Measurements from ENCODE around the gene SCAPER. TPM values are rescaled to one million over a fixed set of nuclear protein-coding genes. Genes with fewer than 3 reads are reported as not detected.

Gene SCAPER
- total RNA-seq, 2 experiments from 2014 or later = 31.4 to 32.7 TPM

DNA sequence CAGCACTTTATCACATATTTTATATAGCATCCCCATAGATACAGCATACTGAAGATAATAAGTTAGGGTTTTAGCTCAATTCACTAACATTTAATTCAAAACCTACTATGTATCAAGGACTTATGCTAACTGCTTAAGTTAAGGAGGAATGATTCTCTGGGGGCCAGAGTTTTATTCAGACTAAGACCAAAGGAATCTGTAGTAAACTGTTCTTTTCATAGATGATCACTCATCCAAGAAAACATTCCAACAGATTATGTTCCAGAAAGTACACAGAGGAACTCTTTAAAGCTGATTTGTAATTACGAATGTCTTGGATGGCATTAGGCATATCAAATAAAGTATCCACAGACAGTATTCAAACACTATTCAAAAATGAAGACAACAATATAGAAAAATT is 226.4 kb downstream of the SCAPER start:
- DNase-seq (no peak), ATAC-seq (no peak)
- intact Hi-C loops (cut with micrococcal nuclease) = no loop called here
- POLR2A ChIA-PET = no interaction called here
- Mint-ChIP-seq H3K9me3 (no peaks in the 10 kb centered on the region), H3K4me1 (ENCODE audit: low read depth) (no peaks in the 10 kb centered on the region), H3K36me3 (ENCODE audit: low read depth) (peaks cover 10% of the 10 kb centered on the region), H3K4me3 (no peak overlapping the region), H3K27ac (no peak overlapping the region), H3K27me3 (no peaks in the 10 kb centered on the region)
- TF ChIP-seq, protein P1, sequence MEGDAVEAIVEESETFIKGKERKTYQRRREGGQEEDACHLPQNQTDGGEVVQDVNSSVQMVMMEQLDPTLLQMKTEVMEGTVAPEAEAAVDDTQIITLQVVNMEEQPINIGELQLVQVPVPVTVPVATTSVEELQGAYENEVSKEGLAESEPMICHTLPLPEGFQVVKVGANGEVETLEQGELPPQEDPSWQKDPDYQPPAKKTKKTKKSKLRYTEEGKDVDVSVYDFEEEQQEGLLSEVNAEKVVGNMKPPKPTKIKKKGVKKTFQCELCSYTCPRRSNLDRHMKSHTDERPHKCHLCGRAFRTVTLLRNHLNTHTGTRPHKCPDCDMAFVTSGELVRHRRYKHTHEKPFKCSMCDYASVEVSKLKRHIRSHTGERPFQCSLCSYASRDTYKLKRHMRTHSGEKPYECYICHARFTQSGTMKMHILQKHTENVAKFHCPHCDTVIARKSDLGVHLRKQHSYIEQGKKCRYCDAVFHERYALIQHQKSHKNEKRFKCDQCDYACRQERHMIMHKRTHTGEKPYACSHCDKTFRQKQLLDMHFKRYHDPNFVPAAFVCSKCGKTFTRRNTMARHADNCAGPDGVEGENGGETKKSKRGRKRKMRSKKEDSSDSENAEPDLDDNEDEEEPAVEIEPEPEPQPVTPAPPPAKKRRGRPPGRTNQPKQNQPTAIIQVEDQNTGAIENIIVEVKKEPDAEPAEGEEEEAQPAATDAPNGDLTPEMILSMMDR (IDR thresholded peaks at IDR 0.05) = no peak
- CTCF ChIA-PET = no interaction called here

DNA sequence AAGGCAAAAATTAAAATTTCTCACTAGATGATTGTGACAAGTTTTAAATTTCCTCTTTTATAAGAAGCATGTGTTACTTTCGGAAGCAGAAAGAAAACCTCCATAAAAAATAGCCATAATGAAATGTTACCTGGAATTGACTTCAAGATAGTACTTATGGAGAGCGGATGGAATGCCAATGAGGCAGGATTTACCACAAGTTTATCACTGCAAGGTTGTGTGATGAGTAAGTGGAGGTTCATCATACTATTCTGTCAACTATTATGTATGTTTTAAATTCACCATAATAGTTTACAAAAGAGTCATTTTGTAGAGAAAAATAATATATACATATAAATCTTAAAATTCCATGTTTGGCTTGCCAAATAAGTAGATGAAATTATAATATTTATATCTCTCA is 230.3 kb downstream of the SCAPER start:
- H3K4me1 Mint-ChIP-seq (ENCODE audit: low read depth) = no peaks in the 10 kb centered on the region
- no peaks in the 10 kb centered on the region for H3K36me3 Mint-ChIP-seq (ENCODE audit: low read depth)
- intact Hi-C loops (cut with micrococcal nuclease) = no loop called here
- H3K27ac Mint-ChIP-seq = no peak overlapping the region
- H3K27me3 Mint-ChIP-seq = no peaks in the 10 kb centered on the region
- no peak for DNase-seq
- no peak for ATAC-seq
- ChIA-PET CTCF (no interaction called here), POLR2A (no interaction called here)
- no peak overlapping the region for H3K4me3 Mint-ChIP-seq
- H3K9me3 Mint-ChIP-seq = no peaks in the 10 kb centered on the region
- TF ChIP-seq, protein P1 (IDR thresholded peaks at IDR 0.05) = no peak

DNA sequence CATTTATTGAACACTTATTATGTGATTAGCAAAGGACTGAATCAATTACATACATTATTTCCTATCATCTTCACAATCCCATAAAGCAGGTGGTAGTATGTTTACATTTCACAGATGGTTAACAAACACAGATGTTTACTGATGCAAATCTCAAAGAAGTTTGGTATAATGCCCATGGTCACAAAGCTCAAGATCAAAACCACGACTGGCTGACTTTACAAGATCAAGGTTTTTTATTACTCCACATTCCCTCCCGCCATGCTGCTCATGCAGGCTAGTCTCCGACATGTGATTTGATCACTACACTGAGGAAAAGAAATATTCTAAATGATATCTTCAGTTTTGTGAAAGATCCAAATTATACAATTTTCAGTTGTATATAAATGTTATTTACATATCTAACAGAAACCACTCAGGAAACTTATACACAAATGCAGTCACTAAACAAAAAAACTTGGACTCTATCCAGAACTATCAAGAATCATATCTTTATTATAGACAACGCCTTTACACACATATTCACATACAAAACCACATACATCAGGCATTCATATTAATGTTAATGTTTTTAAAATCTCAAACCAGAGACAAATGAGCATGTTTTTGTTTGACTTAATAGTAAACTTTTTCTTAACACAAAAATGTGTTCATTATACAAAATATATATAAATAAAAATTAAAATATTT is 235.5 kb downstream of the SCAPER start:
- CTCF ChIA-PET = no interaction called here
- ATAC-seq = no peak
- H3K27me3 Mint-ChIP-seq = no peaks in the 10 kb centered on the region

DNA sequence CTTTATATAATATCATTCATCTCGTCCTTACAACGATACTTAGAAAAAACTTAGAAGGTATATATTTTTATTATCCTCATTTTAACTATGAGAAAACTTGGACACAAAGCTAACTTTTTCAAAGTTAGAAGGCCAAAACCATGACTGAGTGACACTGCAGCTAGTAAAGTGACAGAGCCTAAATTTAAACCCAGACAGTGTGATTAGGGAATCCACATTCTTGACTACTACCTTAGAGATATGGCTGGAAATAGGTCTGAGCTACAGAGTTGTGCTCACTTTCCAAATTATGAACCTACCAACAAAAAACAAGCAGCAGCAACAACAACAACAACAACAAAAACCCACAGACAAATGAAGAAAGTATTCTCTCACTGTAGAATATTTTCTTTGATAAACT is 236.2 kb downstream of the SCAPER start:
- no peaks in the 10 kb centered on the region for H3K27me3 Mint-ChIP-seq
- H3K36me3 Mint-ChIP-seq (ENCODE audit: low read depth) = peaks cover 2% of the 10 kb centered on the region
- H3K27ac Mint-ChIP-seq = no peak overlapping the region
- H3K9me3 Mint-ChIP-seq = no peaks in the 10 kb centered on the region
- POLR2A ChIA-PET = no interaction called here
- H3K4me1 Mint-ChIP-seq (ENCODE audit: low read depth) = peaks cover 7% of the 10 kb centered on the region
- CTCF ChIA-PET = no interaction called here
- intact Hi-C loops (cut with micrococcal nuclease) = no loop called here
- TF ChIP-seq, protein P1 (IDR thresholded peaks at IDR 0.05) = no peak
- ATAC-seq (no peak), DNase-seq (no peak)
- no peak overlapping the region for H3K4me3 Mint-ChIP-seq

More for the DNA sequence above, 235.5 kb downstream of the SCAPER start:
- DNase-seq = no peak
- no peaks in the 10 kb centered on the region for H3K36me3 Mint-ChIP-seq (ENCODE audit: low read depth)
- POLR2A ChIA-PET = no interaction called here
- H3K4me3 Mint-ChIP-seq = no peak overlapping the region
- TF ChIP-seq, protein P1 (IDR thresholded peaks at IDR 0.05) = no peak
- H3K27ac Mint-ChIP-seq = no peak overlapping the region
- H3K9me3 Mint-ChIP-seq = no peaks in the 10 kb centered on the region
- intact Hi-C loops (cut with micrococcal nuclease) = no loop called here
- H3K4me1 Mint-ChIP-seq (ENCODE audit: low read depth) = peaks cover 7% of the 10 kb centered on the region

DNA sequence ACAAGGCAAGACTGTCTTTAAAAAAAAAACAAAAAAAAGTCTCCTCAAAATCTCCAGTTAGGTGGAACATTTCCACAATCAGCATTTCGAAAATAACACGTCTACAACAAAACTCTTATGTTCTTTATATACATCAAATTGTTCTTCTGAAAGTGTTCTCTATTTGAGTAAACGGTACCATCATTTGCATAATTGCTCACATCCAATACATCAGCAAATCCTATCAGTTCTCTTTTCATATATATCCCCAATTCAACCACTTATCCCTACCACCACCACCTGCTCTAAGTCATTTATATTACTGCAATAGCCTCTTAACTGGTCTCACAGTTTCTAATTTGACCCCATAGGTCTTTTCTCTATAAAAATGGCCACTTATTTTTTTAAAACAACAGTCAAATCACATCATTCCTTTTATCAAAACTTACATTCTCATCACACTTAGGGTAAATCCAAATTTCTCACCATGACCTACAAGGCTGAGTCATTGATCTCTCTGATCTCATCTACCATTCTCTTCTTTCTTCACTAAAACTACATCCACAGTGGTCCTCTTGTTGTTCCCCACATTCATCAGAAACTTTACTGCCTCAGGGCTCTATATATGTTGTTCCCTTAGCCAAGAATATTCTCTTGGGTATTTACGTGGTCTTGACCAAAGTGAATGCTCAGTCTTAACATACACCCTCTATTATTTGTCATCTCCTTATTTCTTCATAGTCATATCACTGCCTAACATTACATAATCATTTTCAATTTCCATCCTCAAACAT is 237.0 kb downstream of the SCAPER start:
- H3K27me3 Mint-ChIP-seq = no peaks in the 10 kb centered on the region
- TF ChIP-seq, protein P1 (IDR thresholded peaks at IDR 0.05) = no peak
- CTCF ChIA-PET = interaction anchor here (0.6 kb wide), 1 partner anchor 556 kb away, joined by 3 read pairs; no protein-coding TSS in a partner anchor
- H3K27ac Mint-ChIP-seq = no peak overlapping the region
- H3K4me1 Mint-ChIP-seq (ENCODE audit: low read depth) = peaks cover 7% of the 10 kb centered on the region
- intact Hi-C loops (cut with micrococcal nuclease) = no loop called here
- H3K36me3 Mint-ChIP-seq (ENCODE audit: low read depth) = peaks cover 5% of the 10 kb centered on the region
- H3K4me3 Mint-ChIP-seq = no peak overlapping the region
- DNase-seq (no peak), ATAC-seq (no peak)
- POLR2A ChIA-PET = no interaction called here
- H3K9me3 Mint-ChIP-seq = no peaks in the 10 kb centered on the region
